ENCODE measurements around the gene NRG2. TPM values are rescaled to one million over a fixed set of nuclear protein-coding genes. Genes with fewer than 3 reads are reported as not detected.

Gene NRG2
- total and polyA plus RNA-seq, 2 of the 8 experiments (the other 6 are each of a cell fraction or from before 2014, with no cell fraction given), result 0.27 to 0.54 TPM

DNA sequence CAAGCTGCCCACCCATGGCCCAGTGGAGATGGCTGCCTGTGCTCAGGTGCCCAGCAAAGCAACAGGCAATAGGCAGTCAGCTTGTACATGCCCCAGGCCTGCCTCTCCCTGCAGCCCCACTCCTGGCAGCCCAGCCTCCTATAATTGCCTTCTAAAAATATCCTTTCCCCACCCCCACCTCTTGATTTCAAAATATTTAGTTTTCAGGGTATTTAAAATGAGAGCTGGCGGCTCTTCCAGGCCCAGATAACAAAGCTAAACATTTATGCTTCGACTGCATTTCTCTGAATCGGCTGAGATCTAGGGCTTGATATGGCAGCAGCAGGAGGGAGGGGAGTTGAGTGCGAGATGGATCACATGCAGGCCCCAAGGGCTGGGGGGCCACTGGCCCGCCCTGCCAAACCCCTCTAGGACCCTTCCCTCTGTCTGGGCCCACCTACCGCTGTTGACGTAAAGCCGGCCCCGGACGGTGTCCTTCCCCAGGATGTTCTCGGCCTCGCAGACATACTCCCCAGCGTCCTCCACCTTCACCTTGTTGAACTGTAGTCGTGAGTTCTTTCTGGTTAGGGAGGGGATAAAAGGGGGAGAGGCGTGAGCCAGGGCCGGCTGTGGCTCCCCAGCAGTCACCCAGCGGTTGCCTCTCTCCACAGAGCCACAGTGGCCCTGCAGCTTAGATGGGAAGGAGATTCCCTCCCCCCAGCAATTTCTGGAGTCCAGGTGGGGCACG is 162.5 kb downstream of the NRG2 start:
- Histone ChIP-seq H4K20me1 (replicated peaks in 1 of 2; ENCODE audit: control insufficient read depth in 1 of 2, insufficient read depth in 2 of 2, low read length in 2 of 2) (no peaks in the 10 kb centered on the region), H4K8ac (ENCODE audit: extremely low read depth, insufficient read depth, low read length) (peak overlapping the region; percentile 26), H3K56ac (replicated peaks; ENCODE audit: insufficient read length, low read depth, low read length) (no peak overlapping the region), H3K36me3 (ENCODE audit: control insufficient read depth in 2 of 4, insufficient read depth in 4 of 4, low read length in 3 of 4) (no peaks in the 10 kb centered on the region), H4K91ac (replicated peaks; ENCODE audit: insufficient read length, low read length) (no peak overlapping the region), H2BK20ac (ENCODE audit: low read length) (no peak overlapping the region), H3K27me3 (replicated peaks in 1 of 4; ENCODE audit: control insufficient read depth in 3 of 4, extremely low read depth in 1 of 4, insufficient read depth in 3 of 4, low read length in 3 of 4) (peaks cover 0 to 2% (median 0%) of the 10 kb centered on the region in 4 experiments; a peak in 2 of 7 replicates), H3K4me1 (replicated peaks in 1 of 4; ENCODE audit: control insufficient read depth in 3 of 4, insufficient read depth in 4 of 4, low read length in 3 of 4) (peaks cover 0 to 9% (median 0%) of the 10 kb centered on the region in 4 experiments; a peak in 3 of 7 replicates), H3K27ac (ENCODE audit: low read depth, low read length) (no peak overlapping the region), H3K9ac (replicated peaks in 1 of 4; ENCODE audit: extremely low read depth in 1 of 4, low read depth in 3 of 4, low read length in 3 of 4) (no peak overlapping the region), H3K4me3 (ENCODE audit: extremely low read depth in 1 of 4, insufficient read depth in 2 of 4, low read depth in 3 of 4, low read length in 4 of 4) (no peak overlapping the region), H4K5ac (ENCODE audit: insufficient read length, low read depth, low read length) (no peak overlapping the region), H3K18ac (ENCODE audit: extremely low read depth, low read length) (peak overlapping the region; percentile 48; the same call in 1 of the 2 replicates), H3K23me2 (ENCODE audit: low read depth, low read length) (0 out of 2 replicates have a peak, but pooled peaks cover 1% of the 10 kb centered on the region), H2BK120ac (replicated peaks; ENCODE audit: low read depth, low read length) (no peak overlapping the region), H3K14ac (ENCODE audit: insufficient read length) (no peak overlapping the region), H2BK15ac (ENCODE audit: low read length) (no peak overlapping the region), H2BK12ac (ENCODE audit: low read depth, low read length) (peak overlapping the region; percentile 68; the same call in 1 of the 2 replicates), H2AK5ac (ENCODE audit: low read depth, low read length) (no peak overlapping the region), H3K23ac (ENCODE audit: insufficient read length) (no peak overlapping the region), H3K4ac (replicated peaks; ENCODE audit: insufficient read length, low read depth, low read length) (no peak overlapping the region), H3K9me3 (ENCODE audit: insufficient read depth in 2 of 2, low read depth in 1 of 2, low read length in 1 of 2) (no peaks in the 10 kb centered on the region), H3K4me2 (ENCODE audit: insufficient read depth in 1 of 2, low read depth in 2 of 2, low read length in 2 of 2) (no peak overlapping the region), H2BK5ac (ENCODE audit: low read depth, low read length) (peak overlapping the region; percentile 60; the same call in 1 of the 2 replicates), H2AFZ (ENCODE audit: low read length) (no peak overlapping the region), H3K79me2 (ENCODE audit: control insufficient read depth in 1 of 2, insufficient read depth in 2 of 2, low read length in 2 of 2) (no peaks in the 10 kb centered on the region), H3K79me1 (ENCODE audit: low read depth, low read length) (peaks cover 2% of the 10 kb centered on the region; the same call in 1 of the 2 replicates)
- POLR2A ChIA-PET (ENCODE audit: partially characterized antibody), result interaction anchor here (0.6 kb wide), 1 partner anchor 73 kb away, joined by 3 read pairs; no protein-coding TSS in a partner anchor
- 82% methylated on average over 17 of the region's 18 CpGs; no CpG with 5 or more reads in 1 of the 2 experiments for WGBS, 2 experiments (ENCODE audit: extremely low coverage in 1 of 2, insufficient coverage in 1 of 2, insufficient read length in 1 of 2, insufficient replicate concordance in 2 of 2, low coverage in 1 of 2, low lambda C conversion rate in 2 of 2, missing lambda C conversion rate in 1 of 2)
- CTCF ChIA-PET (ENCODE audit: partially characterized antibody), result interaction anchor here (0.6 to 3.6 kb wide), 14 partner anchors 9 to 115 kb away, joined by 3 to 43 read pairs (median 4); no protein-coding TSS in a partner anchor
- DNase-seq (ENCODE audit: low read depth in 1 of 2, low spot score in 2 of 2), result no peak
- no peak for FAIRE-seq
- TF ChIP-seq, protein P1, sequence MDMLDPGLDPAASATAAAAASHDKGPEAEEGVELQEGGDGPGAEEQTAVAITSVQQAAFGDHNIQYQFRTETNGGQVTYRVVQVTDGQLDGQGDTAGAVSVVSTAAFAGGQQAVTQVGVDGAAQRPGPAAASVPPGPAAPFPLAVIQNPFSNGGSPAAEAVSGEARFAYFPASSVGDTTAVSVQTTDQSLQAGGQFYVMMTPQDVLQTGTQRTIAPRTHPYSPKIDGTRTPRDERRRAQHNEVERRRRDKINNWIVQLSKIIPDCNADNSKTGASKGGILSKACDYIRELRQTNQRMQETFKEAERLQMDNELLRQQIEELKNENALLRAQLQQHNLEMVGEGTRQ (IDR thresholded peaks at IDR 0.05; ENCODE audit: low read length), result no peak
- TF ChIP-seq PHF8 (conservative IDR thresholded peaks at IDR 0.05; ENCODE audit: low read depth, low read length), result no peak
- no peak for TF ChIP-seq SP1 (IDR thresholded peaks at IDR 0.05; ENCODE audit: low read depth, low read length)
- TF ChIP-seq KDM1A (IDR thresholded peaks at IDR 0.05; ENCODE audit: borderline replicate concordance, low read length), result no peak
- no peak for TF ChIP-seq SIRT6 (IDR thresholded peaks at IDR 0.05; ENCODE audit: low read length)
- TF ChIP-seq NRF1 (IDR thresholded peaks at IDR 0.05; ENCODE audit: low read depth, low read length), result no peak
- no peak for TF ChIP-seq SRF (IDR thresholded peaks at IDR 0.05; ENCODE audit: low read depth, low read length)
- TF ChIP-seq BRCA1 (IDR thresholded peaks at IDR 0.05; ENCODE audit: low read depth, low read length), result no peak
- TF ChIP-seq RBBP5 (IDR thresholded peaks at IDR 0.05; ENCODE audit: borderline replicate concordance, low read depth, low read length), result no peak
- TF ChIP-seq CEBPB (IDR thresholded peaks at IDR 0.05; ENCODE audit: low read depth, low read length), result no peak
- no peak for TF ChIP-seq SP2 (IDR thresholded peaks at IDR 0.05; ENCODE audit: low read length)
- no peak for TF ChIP-seq TAF1 (IDR thresholded peaks at IDR 0.05; ENCODE audit: low read depth, low read length)

Data from H1 (cell line).